Head of caudate nucleus (tissue), 42 donors: ENCODE data around the gene ACTL6A.

Experiments used
- DNase-seq, 42 donors: peaks; one replicate each; pipeline versions ENCODE4 v3.0.0 to v3.0.0-alpha.2; 2020 to 2021; ENCODE audit warnings: mixed read lengths in 7 of 42
- intact Hi-C: fragments of 100-400 bp; cut with DNase I; formaldehyde crosslinking; loops from one replicate; pipeline ENCODE4 v1.15.0; 2022

ACTL6A gene

GRCh38 chr3:179565496-179565895, 2.8 kb downstream of the ACTL6A start:
- intact Hi-C loops = loop anchor here (10.0 kb wide), 1 partner anchor 241 kb away; the partner anchor contains the start of gene ZNF639
- DNase-seq = no peak

GRCh38 chr3:179580992-179581391, 18.3 kb downstream of the ACTL6A start:
- DNase-seq = no peak
- intact Hi-C loops = no loop called here

- intact Hi-C loops = no loop called here
Measured at GRCh38 chr3:179589143-179589542, 26.4 kb downstream of the ACTL6A start.

GRCh38 chr3:179590669-179591068, 27.9 kb downstream of the ACTL6A start:
- intact Hi-C loops = no loop called here
- no peak for DNase-seq

More at GRCh38 chr3:179589143-179589542, 26.4 kb downstream of the ACTL6A start:
- no peak for DNase-seq

GRCh38 chr3:179591313-179591712, 28.6 kb downstream of the ACTL6A start:
- no peak for DNase-seq
- intact Hi-C loops = no loop called here

GRCh38 chr3:179599531-179599930, 36.8 kb downstream of the ACTL6A start:
- intact Hi-C loops = no loop called here
- no peak for DNase-seq

- DNase-seq = no peak
- intact Hi-C loops = no loop called here
Measured at GRCh38 chr3:179603321-179603720, 40.6 kb downstream of the ACTL6A start.

- intact Hi-C loops = loop anchor here (2.0 kb wide), 2 partner anchors 41 to 47 kb away; partner anchors contain the start of gene ACTL6A
- no peak for DNase-seq
Measured at GRCh38 chr3:179603831-179604230, 41.1 kb downstream of the ACTL6A start.

GRCh38 chr3:179604321-179605078, 41.8 kb downstream of the ACTL6A start, which contains the start of the genes MRPL47 and NDUFB5:
MRPL47 (minus strand) TSS chr3:179604638; CDS start chr3:179604624, 14 bp downstream.
NDUFB5 (plus strand) TSS chr3:179604794; CDS start chr3:179604816, 22 bp downstream.
- intact Hi-C loops = loop anchor here (2.0 kb wide), 2 partner anchors 42 to 46 kb away; partner anchors contain the start of gene ACTL6A
- peak; percentile 92 to 99 (median 97) for DNase-seq

- intact Hi-C loops = no loop called here
- no peak for DNase-seq
Measured at GRCh38 chr3:179606534-179607085, 43.9 kb downstream of the ACTL6A start.

- intact Hi-C loops = no loop called here
- DNase-seq = no peak
Measured at GRCh38 chr3:179608931-179609720, 46.4 kb downstream of the ACTL6A start.

- DNase-seq = no peak
- intact Hi-C loops = no loop called here
Measured at GRCh38 chr3:179610066-179610465, 47.3 kb downstream of the ACTL6A start.

GRCh38 chr3:179613807-179614206, 51.1 kb downstream of the ACTL6A start:
- no peak for DNase-seq
- intact Hi-C loops = no loop called here

- intact Hi-C loops = no loop called here
- DNase-seq = no peak
Measured at GRCh38 chr3:179615458-179616173, 52.9 kb downstream of the ACTL6A start.

- no peak for DNase-seq
- intact Hi-C loops = no loop called here
Measured at GRCh38 chr3:179622023-179622422, 59.3 kb downstream of the ACTL6A start.

GRCh38 chr3:179624451-179624850, 61.7 kb downstream of the ACTL6A start:
- intact Hi-C loops = no loop called here
- DNase-seq = no peak

GRCh38 chr3:179630753-179631451, 68.2 kb downstream of the ACTL6A start:
- DNase-seq = no peak
- intact Hi-C loops = no loop called here
